Hippocampal formation (tissue), 2 donors: ENCODE results near the gene AK1.
A peak's percentile ranks its signal among the peaks of the same experiment; 100 is the strongest.

ENCODE experiments used
- DNase-seq, 2 donors: peaks; one replicate each; lab custom pipeline; 2025; lab: John Stamatoyannopoulos, UW

AK1 gene

DNA sequence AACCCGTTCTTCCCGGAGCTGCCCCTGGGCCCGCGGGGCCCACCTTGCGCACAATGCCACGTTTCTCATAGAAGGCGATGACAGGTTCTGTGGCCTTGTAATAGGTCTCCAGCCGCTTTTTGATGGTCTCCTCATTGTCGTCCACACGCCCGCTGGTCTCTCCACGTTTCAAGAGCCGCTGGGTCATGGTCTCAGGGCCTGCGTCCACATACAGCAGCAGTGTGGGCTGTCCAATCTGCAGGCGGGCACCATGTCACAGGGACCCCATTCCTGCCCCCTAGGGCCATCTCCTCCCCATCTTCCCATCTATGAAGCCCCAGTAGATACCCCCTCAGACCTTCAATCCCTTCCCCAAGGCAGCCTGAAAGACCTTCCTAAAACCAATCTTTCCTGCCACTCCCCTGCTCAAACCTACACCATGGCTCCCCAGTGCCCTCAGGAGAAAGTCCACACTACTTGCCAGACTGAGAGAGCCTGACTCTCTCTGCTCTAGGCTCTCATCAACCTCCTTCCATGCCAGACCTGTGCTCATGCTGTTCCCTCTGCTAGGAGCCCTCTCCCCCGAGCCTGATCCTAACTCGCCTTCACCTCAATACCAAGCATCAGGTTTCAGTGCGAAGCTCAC is 9.1 kb downstream of the AK1 start:
- no peak for DNase-seq

DNA sequence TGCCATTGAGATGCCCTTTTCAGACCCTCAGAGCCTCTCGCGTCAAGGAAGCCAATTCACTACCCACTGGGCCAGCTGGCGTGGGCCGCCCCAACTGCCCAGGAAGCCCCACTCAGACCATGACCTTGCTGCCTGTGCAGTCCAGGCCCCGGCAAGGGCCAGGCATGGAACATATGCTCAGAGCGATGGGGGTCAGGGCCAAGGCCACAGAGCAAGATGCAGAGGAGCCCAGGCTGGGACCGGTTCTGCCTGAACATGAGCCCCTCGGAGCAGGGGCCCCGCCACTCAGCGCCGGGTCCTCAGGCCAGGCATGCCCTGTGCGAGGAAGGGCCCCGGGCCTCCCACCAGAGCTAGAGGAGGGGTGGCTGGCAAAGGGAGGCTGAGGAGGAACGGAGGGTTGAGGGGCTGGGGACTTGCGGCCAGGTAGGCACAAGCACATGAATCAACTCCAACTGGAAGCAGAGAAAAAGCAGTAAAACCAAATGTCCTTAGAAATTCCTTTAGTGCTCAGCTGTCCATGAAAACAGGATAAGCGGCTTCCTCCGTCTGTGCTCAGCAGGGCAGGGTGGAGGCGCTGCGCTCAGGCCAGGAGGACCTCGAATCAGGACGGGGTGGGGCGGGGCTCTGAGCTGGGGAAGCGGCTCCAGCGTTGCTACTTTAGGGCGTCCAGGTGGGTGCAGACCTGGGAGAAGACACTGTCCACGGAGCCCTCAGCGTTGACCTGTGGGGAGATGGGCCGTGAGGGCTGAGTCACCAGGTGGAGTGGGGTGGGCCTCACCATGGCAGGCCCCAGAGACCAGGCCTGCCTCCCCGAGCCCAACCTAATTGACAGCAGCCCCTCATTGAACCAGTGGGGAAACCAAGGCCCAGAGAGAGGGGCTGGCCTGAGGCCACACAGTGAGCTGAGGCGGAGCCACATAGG is 9.9 kb downstream of the AK1 start:
- DNase-seq = no peak

DNA sequence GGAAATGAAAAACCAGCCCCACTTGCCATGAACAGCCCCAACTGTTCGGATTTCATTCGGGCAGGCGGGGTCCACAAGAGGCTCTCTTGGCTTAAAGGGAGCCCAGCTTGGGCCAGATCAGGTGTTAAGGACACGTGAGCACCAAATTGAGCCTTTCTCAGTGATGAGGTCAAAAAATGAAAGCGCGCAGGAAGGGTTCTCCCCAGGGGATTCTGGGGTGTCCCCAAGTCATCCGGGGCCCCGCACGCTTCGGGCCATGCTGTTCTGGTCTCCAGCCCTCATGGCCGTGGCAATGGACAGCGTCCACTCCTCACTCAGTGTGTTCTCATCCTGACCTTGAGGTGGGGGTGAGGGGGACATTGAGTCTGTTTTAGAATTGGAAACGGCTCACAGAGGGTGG is 10.9 kb downstream of the AK1 start:
- DNase-seq = no peak

DNA sequence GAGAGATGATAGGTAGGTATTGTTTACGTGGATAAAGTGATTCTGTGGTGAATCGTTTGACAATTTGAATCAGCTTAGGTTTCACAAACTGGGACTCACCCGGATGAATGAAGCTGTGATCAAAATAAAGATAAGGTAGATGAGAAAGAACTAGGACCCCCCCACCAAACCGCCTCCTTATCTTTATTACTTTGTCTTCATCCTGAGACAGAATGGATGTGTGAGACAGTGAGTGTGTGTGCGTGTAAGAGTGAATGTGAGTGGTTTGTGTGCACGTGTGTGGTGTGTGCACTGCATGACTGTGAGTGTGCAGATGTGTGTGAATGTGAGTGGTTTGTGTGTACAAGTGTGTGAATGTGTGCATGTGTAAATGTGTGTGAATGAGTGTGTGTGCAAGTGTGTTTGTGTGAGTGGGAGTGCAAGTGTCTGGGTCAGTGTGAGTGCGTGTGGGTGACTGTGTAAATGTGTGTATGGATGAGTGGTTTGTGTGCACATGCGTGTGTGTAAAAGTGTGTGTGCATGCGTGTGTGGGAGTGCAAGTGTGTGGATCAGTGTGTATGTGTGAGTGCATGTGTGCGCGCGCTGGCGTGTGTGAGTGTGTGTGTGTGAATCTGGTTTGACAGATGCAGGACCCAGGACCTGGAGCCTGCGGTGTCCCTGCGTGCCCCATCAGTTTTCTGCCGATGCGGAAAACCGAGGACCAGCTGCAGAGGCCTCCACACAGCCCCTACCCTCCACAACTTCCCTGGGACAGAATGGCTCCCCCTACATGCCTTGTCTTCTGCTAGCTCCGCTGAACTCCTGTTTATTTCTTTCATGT is 11.6 kb downstream of the AK1 start:
- DNase-seq = no peak

DNA sequence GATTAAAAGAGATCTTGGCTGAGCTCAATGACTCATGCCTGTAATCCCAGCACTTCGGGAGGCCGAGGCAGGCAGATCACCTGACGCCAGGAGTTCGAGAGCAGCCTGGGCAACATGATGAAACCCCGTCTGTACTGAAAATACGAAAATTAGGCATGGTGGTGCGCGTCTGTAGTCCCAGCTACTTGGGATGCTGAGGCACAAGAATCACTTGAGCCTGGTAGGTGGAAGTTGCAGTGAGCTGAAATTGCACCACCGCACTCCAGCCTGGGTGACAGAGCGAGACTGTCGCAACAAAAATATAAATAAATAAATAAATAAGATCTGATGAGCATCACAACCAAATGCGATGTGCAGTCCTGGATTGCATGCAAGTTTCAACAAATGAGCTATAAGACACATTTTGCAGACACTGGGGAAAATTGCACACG is 14.3 kb downstream of the AK1 start:
- no peak for DNase-seq

DNA sequence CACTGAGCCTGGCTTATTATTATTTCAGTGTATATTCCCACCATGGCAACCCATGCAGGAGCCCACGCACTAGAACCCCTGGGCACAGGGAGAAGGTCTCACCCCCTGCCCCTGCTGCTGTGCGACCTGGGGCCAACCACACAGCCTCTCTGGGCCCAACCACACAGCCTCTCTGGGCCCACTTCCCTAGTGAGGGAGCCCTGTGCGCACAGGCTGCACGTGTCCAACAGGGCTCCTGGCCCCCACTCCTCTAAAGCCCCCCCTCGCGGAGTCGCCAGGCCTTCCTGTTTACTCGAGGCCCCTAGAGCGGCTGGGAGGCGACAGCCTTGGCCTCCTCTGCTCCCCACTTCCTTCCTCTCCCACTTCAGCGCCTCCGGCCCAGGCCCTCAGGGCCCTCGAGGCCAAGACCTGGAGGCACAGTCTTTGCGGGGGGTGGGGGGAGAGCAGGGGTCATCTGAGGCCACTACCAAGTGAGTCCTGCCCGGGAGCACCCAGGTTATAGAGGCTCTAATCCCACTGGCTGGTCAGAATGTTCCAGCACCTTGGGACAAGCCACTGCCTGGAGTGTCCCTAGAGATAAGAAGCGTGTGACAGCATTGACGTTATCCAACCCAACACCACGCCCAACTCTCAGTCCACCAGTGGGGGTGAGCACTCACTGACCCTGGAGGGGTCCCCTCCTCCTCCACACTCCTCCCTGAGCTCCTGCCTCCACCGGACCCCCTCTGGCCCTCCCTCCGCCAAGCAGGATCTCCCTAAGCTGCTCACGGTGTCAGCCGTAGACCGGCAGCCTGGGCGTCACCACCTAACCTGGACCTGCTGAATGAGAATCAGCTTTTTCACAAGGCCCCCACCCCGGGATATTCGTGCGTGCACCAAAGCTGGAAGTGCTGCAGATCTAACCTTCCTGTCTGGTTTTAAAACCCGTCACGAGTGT is 15.1 kb downstream of the AK1 start:
- DNase-seq = peak; percentile 19 to 44

DNA sequence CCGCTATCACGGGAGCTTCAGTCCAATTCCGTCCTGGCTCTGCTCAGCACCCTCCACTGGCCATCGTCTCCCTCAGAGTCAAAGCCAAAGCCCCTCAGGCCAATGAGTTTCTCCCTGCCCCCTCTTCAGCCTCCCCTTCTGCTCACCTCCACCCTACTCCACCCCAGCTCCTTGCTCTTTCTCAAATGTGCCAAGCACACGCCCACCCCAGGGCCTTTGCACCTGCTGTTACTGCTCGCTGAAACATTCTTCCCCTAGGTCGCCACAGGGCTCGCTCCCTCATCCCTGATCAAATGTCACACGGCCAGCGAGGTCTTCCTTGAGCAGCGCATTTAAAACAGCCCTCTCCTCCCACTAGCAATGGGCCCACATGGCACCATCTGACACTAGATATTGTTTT is 16.7 kb downstream of the AK1 start:
- DNase-seq = no peak

DNA sequence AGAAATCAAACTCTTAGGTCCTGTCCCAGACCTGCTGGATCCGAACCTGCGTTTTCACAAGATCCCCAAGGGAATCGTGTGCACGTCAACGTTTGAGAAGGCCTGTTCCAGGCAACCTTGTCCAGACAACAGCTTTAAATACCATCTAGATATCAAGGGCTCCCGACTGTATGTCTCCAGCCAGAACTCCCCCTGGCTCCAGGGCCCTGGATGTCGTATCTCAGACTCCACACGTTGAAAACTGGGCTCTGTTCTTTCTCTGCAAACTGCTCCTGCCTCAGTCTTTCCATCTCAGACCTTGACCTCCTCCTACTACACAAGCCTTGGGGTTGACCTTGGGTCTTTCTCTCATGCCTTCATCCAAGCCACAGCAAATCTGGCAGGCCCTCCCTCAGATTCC is 17.2 kb downstream of the AK1 start:
- no peak for DNase-seq

DNA sequence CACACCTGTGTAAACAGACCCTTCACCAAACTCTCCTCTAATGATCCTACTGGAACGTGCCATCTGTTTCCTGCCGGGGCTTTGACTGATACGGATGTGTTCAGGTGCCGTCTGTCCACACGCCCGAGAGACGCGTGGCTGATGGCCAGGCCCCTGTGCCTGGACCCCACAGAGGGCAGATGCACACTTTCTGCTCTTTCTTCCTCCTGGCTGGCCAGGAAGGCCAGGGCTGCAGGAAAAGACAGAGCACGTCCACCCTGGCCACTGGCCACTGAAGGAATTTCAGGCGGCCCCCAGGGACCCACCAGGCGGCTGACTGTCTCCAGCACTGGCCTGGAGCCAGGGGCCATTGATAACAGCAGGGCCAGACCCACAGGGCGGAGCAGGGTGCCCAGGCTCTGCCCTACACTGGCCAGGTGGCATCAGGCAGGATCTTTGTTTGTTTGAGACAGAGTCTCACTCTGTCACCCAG is 19.4 kb downstream of the AK1 start:
- DNase-seq = no peak

DNA sequence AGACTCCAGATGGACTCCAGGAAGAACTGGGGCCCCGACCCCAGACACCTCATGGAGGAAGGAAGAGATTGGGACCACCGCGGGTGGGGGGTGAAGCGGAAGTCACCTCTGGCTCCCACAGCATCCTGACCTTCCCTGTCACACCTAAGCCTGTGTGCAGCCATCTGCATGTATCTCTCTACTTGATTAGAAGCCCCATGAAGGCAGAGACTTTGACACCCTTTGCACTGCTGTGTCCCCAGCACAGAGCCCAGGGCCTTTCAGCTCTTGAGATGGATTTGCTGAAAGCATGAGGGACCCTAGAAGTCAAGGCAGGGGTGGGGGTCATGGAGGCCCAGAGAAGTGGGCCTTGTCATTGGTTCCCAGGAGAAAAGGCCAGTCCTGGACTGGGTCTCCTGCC is 20.2 kb downstream of the AK1 start:
- DNase-seq = no peak

DNA sequence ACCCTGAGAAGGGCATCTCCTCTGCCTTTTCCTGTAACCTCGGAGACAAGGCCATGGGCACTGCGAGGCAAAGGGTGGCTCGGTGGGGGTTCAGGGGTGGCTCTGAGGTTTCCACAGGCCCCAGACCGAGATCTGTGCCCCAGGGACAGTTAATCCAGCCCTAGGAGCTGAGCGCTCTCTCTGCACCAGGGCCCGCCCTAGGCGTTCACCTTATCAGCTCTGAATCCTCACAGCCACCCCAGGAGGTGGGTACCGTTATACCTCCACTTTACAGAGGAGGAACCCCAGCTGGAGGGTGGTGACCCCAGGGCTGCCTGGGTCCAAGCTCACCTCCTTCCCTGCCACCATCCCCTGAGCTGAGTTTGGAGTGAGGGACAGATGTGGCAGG is 20.8 kb downstream of the AK1 start:
- no peak for DNase-seq

DNA sequence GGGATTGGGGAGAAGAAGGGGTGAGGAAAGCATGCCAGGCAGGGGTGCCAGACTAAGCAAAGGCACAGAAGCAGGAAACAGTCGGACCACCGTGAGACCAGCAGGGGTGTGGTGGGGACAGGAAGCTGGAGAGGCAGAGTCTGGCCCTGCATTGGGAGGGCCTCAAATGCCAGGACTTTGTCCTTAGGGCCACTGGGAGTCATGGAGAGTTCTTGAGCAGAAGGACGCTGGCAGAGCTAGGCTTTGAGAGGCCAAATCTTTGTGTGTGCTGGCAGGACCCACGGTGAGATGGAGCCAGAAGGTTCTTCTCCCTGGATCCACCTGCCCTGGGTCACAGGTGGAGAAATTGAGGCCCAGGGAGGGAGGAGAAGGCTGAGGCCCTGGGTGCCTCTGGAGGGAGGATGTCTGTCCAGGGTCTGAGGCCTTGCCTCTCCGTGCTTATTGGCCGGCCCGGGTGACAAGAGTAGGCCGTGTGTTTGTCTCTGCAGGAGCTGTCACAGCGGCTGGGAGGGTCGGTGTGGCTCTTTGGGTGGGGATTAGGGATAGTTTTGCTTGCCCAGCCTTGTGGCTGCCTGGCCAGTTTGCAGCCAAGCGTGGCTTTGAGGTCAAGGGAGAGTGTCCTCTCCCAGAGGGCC is 21.3 kb downstream of the AK1 start:
- DNase-seq = no peak

DNA sequence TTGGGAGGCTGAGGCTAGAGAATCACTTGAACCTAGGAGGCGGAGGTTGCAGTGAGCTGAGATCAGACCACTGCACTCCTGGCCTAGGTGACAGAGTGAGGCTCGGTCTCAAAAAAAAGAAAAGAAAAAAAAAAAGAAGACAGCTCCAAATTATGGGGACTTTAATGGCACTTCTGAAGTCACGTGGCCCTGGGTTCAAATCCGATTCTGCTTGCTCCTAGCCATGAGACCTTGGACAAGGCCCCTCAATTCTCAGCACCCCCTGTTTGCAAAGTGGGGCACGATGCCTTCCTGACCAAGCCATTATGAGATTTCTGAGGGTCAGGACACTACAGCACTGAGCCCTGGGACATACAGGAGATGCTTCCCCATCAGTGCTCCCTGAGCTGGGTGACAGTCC is 22.0 kb downstream of the AK1 start:
- no peak for DNase-seq

DNA sequence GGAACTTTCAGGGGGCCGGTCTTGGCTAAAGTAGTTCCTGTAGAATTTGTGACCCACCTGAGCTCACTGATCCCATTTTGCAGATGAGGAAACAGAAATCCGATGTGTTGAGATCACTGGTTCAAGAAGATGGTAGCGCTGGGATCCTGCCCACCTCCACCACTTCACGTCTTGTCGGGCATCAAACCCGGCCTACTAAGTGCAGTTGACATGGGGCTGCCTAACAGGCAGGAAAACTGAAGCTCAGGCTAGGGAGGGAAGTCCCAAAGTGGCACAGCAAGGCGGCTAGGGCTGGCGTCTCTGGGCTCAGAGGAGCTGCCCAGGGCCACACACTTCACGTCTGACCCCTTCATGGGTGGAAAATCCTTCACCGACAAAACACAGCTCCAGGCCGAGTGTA is 22.5 kb downstream of the AK1 start:
- DNase-seq = no peak

DNA sequence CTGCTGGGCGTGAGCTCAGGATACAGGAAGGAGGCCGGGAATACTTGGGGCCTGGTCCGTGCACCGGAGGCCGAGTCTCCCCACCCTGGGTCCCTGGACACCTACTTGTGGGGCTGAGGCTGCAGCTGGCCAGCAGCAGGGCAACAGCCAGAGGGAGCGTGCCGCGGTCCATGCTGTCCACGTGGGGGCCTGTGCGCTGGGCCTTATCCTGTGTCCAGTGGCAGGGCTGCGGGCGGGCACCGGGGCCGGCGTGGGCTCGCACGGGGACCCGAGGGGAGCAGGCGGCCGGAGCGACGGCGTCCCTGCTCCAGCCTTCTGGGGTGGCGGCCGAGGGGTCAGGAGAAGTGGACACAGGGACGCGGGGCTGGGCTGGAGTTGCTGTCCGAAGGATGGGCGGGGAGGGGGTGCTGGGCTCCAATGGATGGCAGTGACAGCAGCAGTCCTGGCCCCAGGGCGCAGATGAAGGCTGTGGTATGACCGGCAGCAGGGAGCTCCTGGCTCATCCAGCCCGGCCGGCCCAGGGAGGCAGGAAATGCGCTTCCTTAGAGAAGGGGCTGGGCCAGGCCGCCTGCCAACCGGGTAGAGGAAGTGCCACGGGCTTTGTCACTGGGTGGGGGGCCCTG is 23.2 kb downstream of the AK1 start, which contains the start of gene ENG:
Gene ENG, minus strand, starts transcription at position 475 of the 623 bp plus-strand sequence. Its CDS starts 303 bp downstream, at position 172.
- DNase-seq = no peak

DNA sequence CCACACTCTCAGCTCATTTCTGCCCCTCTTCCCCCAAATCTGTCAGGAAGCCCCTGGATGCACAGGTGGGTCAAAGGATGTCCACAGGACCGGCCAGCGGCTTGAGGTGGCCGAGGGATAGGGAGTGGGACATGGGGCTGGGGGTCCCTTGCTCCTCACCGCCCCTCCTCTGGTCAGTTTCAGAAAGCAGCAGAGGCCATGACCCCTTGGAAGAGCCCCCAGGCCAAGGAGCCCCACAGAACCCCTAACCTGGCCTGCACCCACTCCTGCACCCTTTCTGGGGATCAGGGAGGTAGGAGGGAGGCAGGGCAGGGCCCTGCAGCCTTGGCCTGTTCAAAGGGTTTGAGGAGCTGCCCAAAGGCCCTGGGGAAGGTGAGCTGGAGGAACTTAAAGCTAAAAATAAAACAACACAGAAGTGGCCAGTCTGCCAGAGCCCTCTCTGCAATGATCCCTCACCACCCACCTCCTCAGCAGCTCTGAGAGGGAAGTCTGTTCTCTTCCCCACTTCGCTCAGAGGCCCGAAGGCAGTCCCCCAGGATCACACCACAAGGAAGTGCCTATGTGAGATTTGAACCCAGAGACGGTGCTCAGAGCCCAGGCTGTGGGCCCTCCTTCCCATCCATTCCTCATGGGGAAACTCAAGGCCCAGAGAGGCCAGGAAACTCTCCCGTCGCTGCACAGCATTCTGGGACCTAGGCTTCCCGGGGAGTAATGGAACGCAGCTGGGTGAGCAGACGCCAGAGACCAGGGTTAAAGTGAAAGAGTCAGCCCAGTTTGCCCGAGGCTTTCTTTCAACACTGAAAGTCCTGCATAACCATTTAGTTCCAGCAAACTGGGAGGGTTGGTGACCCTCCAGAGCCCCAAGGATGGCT is 23.9 kb downstream of the AK1 start:
- no peak for DNase-seq

DNA sequence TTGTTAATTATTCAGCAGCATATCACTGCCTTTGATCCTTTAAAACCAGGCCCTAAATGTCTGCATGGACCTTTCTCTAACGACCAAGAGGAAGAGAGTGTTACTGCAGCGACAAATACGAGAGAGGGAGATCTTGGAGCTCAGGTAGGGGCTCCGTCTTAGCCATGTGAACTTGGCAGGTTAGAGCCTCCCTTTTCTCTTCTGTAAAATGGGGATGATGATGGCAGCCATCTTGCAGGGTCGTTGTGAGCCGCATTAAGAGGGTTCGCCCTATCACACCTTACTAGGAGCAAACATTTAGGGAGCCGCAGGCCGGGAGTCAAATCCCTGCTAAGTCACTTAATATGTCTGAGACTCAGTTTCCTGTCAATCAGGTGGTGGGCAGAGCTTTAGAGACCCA is 24.6 kb downstream of the AK1 start:
- DNase-seq = no peak

DNA sequence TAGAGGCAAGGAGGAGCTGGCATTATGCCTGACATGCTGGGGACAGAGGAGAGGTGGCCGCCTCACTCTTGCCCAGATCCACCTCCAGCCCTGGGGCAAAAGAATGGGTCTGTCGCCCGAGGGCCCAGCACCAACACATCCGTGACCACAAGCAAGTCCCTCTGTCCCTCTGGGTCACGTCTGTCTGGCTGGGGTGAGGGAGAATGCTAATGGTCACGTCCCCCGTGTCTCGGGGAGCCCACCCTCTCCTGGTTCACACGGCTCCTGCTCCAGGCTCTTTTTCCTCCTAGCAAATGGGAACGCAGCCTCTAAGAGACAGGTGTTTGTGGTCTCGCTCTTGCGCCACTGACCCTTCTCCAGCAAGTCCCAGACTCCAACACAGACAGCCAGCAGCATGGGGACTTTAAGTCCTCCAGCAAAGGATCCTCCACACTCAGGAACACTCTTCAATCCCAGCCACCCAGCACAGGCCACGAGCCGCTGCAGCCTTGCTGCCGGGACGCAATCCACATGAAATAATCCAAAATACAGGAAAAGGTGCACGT is 27.1 kb downstream of the AK1 start:
- DNase-seq = no peak
